ENCODE results near the gene PRPS2.

- TF ChIP-seq CTCF (conservative IDR thresholded peaks at IDR 0.05 in 1 of 2, IDR thresholded peaks at IDR 0.05 in 1 of 2; ENCODE audit: extremely low read depth in 1 of 2, insufficient read depth in 1 of 2, low read depth in 1 of 2, low read length in 2 of 2) (no peak), EZH2 (IDR thresholded peaks at IDR 0.05; ENCODE audit: borderline replicate concordance, low read length) (no peak)
These were observed 77.5 kb downstream of the PRPS2 start for GRCh38 chrX:12868747-12869146.

Data from mammary epithelial cell (primary cell).